Neuronal stem cell (in vitro differentiated cells): Measurements from ENCODE around the gene FAM111A.

Experiments used
- DNase-seq: peaks from one replicate; pipeline ENCODE4 v3.0.0-alpha.2; 2013; ENCODE audit warnings: low spot score
- H2AFZ ChIP-seq: one replicate; pipeline ENCODE4 v1.6.1; 2013; ENCODE audit warnings: mild to moderate bottlenecking, low read length, inconsistent platforms
- H2AK5ac ChIP-seq: 2 replicates; pipeline ENCODE4 v1.6.1; 2013; ENCODE audit warnings: low read depth, mild to moderate bottlenecking, inconsistent platforms, low read length, moderate library complexity, mixed read lengths
- H2BK120ac ChIP-seq: 2 replicates; pipeline ENCODE4 v1.6.1; 2013; ENCODE audit warnings: low read depth, mild to moderate bottlenecking, inconsistent platforms, low read length, moderate library complexity, mixed read lengths
- H2BK12ac ChIP-seq: one replicate; pipeline ENCODE4 v1.6.1; 2013; ENCODE audit warnings: low read length, inconsistent platforms
- H2BK15ac ChIP-seq: 2 replicates; pipeline ENCODE4 v1.6.1; 2013; ENCODE audit warnings: mild to moderate bottlenecking, low read length, inconsistent platforms, mixed read lengths
- H2BK5ac ChIP-seq: one replicate; pipeline ENCODE4 v1.6.1; 2013; ENCODE audit warnings: inconsistent platforms, mild to moderate bottlenecking, low read length, moderate library complexity
- H3K14ac ChIP-seq: one replicate; pipeline ENCODE4 v1.6.1; 2013; ENCODE audit warnings: low read length, inconsistent platforms
- H3K18ac ChIP-seq: 2 replicates; pipeline ENCODE4 v1.6.1; 2013; ENCODE audit warnings: low read length, inconsistent platforms
- H3K23ac ChIP-seq: 2 replicates; pipeline ENCODE4 v1.6.1; 2013; ENCODE audit warnings: low read depth, mild to moderate bottlenecking, mixed read lengths, low read length, inconsistent platforms; ENCODE audit not compliant: poor library complexity
- H3K27ac ChIP-seq: replicated peaks from 3 replicates; pipeline ENCODE4 v1.5.1; 2013; ENCODE audit warnings: low read length, inconsistent platforms
- H3K27me3 ChIP-seq, 3 experiments: 2 replicates each; pipeline ENCODE4 v1.6.1; 2013; ENCODE audit warnings: low read length in 3 of 3, mild to moderate bottlenecking in 2 of 3, inconsistent platforms in 1 of 3, low read depth in 1 of 3, mixed read lengths in 1 of 3, moderate library complexity in 1 of 3; ENCODE audit not compliant: control insufficient read depth in 3 of 3, insufficient read depth in 3 of 3
- H3K36me3 ChIP-seq, 2 donors: replicated peaks in 1 of 2; 2 replicates each; pipeline ENCODE4 v1.6.1; 2013; ENCODE audit warnings: low read length in 2 of 2; ENCODE audit not compliant: control insufficient read depth in 2 of 2, insufficient read depth in 2 of 2
- H3K4ac ChIP-seq: 2 replicates; pipeline ENCODE4 v1.6.1; 2013; ENCODE audit warnings: inconsistent platforms, mild to moderate bottlenecking, low read length, moderate library complexity
- H3K4me1 ChIP-seq, 2 donors: 1 replicate in 1 of 2; 2 replicates in 1 of 2; pipeline ENCODE4 v1.6.1; 2013; ENCODE audit warnings: low read length in 2 of 2, low read depth in 1 of 2; ENCODE audit not compliant: control insufficient read depth in 2 of 2, insufficient read depth in 1 of 2
- H3K4me2 ChIP-seq: one replicate; pipeline ENCODE4 v1.6.1; 2013; ENCODE audit warnings: mild to moderate bottlenecking, low read length, inconsistent platforms; ENCODE audit not compliant: insufficient read depth, poor library complexity, severe bottlenecking
- H3K4me3 ChIP-seq, 2 donors: 2 replicates each; pipeline ENCODE4 v1.5.1; 2013; ENCODE audit warnings: low read length in 2 of 2, mild to moderate bottlenecking in 2 of 2, inconsistent platforms in 1 of 2, moderate library complexity in 1 of 2
- H3K79me1 ChIP-seq: one replicate; pipeline ENCODE4 v1.6.1; 2013; ENCODE audit warnings: low read depth, mild to moderate bottlenecking, inconsistent platforms, low read length, moderate library complexity
- H3K9ac ChIP-seq: one replicate; pipeline ENCODE4 v1.6.1; 2013; ENCODE audit warnings: mild to moderate bottlenecking, low read depth, low read length, inconsistent platforms; ENCODE audit not compliant: poor library complexity
- H3K9me3 ChIP-seq, 2 donors: replicated peaks in 1 of 2; 2 replicates each; pipeline versions ENCODE3 to v1.6.1; 2013; ENCODE audit warnings: low read length in 2 of 2, mild to moderate bottlenecking in 2 of 2, inconsistent platforms in 1 of 2, low read depth in 1 of 2, mixed read lengths in 1 of 2, moderate library complexity in 1 of 2; ENCODE audit not compliant: control insufficient read depth in 2 of 2, insufficient read depth in 1 of 2
- H4K8ac ChIP-seq: one replicate; pipeline ENCODE4 v1.6.1; 2013; ENCODE audit warnings: low read depth, mild to moderate bottlenecking, inconsistent platforms, low read length, moderate library complexity
- H4K91ac ChIP-seq: one replicate; pipeline ENCODE4 v1.6.1; 2013; ENCODE audit warnings: low read length, low read depth, mild to moderate bottlenecking, inconsistent platforms; ENCODE audit not compliant: poor library complexity
- WGBS, 2 donors: extraction: QIAGEN DNeasy Blood & Tissue Kit; methylation state at CpG; one replicate each; pipeline ENCODE4 v1.1.7; 2013; ENCODE audit warnings: missing lambda C conversion rate in 2 of 2, mixed read lengths in 1 of 2; ENCODE audit not compliant: insufficient read length in 2 of 2, insufficient replicate concordance in 1 of 2; ENCODE audit errors: extremely low coverage in 2 of 2; 5-methylcytosine and 5-hydroxymethylcytosine counted together

FAM111A gene

DNA sequence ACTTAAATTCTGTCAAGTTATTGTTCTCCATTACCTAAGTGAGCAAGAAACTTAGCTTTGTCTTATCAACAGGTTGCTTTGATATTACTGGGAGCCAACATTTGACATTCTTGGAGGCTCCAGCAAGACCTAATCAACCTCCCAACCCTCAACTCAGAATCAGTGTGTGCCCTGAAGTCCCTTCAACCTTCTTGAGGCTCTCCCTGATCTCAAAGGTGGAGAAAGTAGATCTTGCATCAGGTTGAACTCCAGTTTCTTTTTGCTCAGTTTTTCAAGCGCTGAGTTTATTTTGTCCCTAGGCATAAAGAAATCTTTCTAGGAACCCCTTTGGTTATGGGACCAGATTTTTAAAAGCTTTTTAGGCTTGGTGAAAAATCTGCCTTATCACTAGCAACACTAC, 1.4 kb downstream of the FAM111A start:
- H3K14ac ChIP-seq = no peak overlapping the region
- H3K79me1 ChIP-seq = no peaks in the 10 kb centered on the region
- H4K91ac ChIP-seq = no peak overlapping the region
- no peak overlapping the region for H3K9ac ChIP-seq
- H3K4ac ChIP-seq = no peak overlapping the region
- H2BK15ac ChIP-seq = no peak overlapping the region
- H3K18ac ChIP-seq = no peak overlapping the region
- peaks cover 4 to 5% of the 10 kb centered on the region in 2 donors for H3K4me1 ChIP-seq
- H2BK120ac ChIP-seq = no peak overlapping the region
- no peak for DNase-seq
- WGBS, 2 donors = no CpG with 5 or more reads among the region's 1 CpG
- H3K23ac ChIP-seq = no peak overlapping the region
- peaks cover 0 to 17% of the 10 kb centered on the region in 2 donors for H3K36me3 ChIP-seq
- H2BK12ac ChIP-seq = no peak overlapping the region
- H2AK5ac ChIP-seq = no peak overlapping the region
- H3K27me3 ChIP-seq = peaks cover 0 to 9% (median 0%) of the 10 kb centered on the region in 3 experiments
- no peak overlapping the region for H2BK5ac ChIP-seq
- no peak overlapping the region for H3K4me2 ChIP-seq
- no peak overlapping the region for H3K27ac ChIP-seq
- no peaks in the 10 kb centered on the region for H3K9me3 ChIP-seq
- H2AFZ ChIP-seq = no peak overlapping the region
- H4K8ac ChIP-seq = no peak overlapping the region
- no peak overlapping the region for H3K4me3 ChIP-seq

GRCh38 chr11:59144579-59145345, 2.1 kb downstream of the FAM111A start:
- no peak overlapping the region for H3K27ac ChIP-seq
- WGBS, 2 donors = no CpG with 5 or more reads among the region's 39 CpGs

DNA sequence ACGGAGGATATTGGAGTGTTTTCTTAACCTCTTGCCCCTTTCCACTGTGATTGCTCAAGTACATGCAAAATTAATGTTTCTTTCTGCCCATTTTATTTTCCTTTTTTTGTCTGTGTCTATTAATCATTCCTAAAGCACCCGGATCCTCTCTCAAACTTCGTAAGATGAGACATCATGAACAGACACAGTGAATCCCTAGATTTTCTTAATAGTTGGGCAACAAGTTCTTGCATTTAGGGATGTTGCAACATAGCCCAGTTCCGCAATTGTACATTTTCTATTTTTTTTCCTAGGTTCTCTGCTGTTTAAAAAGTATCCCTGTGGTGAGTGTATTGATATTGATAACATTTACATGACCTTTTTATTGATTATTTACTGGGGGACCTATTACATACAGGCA, 2.9 kb downstream of the FAM111A start:
- peaks cover 4 to 5% of the 10 kb centered on the region in 2 donors for H3K4me1 ChIP-seq
- peaks cover 0 to 9% (median 0%) of the 10 kb centered on the region in 3 experiments for H3K27me3 ChIP-seq
- no peak overlapping the region for H2AK5ac ChIP-seq
- no peak overlapping the region for H2BK15ac ChIP-seq
- H3K27ac ChIP-seq = no peak overlapping the region
- no peak overlapping the region for H2AFZ ChIP-seq
- H2BK120ac ChIP-seq = no peak overlapping the region
- H3K18ac ChIP-seq = no peak overlapping the region
- H3K14ac ChIP-seq = no peak overlapping the region
- H3K9ac ChIP-seq = no peak overlapping the region
- H3K4me2 ChIP-seq = no peak overlapping the region
- no peak overlapping the region for H3K4ac ChIP-seq
- no peaks in the 10 kb centered on the region for H3K9me3 ChIP-seq
- H4K91ac ChIP-seq = no peak overlapping the region
- no peak overlapping the region for H2BK12ac ChIP-seq
- H3K23ac ChIP-seq = no peak overlapping the region
- H3K36me3 ChIP-seq = peaks cover 0 to 27% of the 10 kb centered on the region in 2 donors
- no peak overlapping the region for H4K8ac ChIP-seq
- H3K4me3 ChIP-seq = no peak overlapping the region
- no peaks in the 10 kb centered on the region for H3K79me1 ChIP-seq
- DNase-seq = no peak
- no CpG with 5 or more reads among the region's 4 CpGs for WGBS, 2 donors
- H2BK5ac ChIP-seq = no peak overlapping the region

More at GRCh38 chr11:59144579-59145345, 2.1 kb downstream of the FAM111A start:
- peak; percentile 54 for DNase-seq
- Histone ChIP-seq H3K4ac (no peak overlapping the region), H2AFZ (no peak overlapping the region), H3K4me3 (peak overlapping the region in 1 of 2 donors; percentile 77), H3K9me3 (no peaks in the 10 kb centered on the region), H3K79me1 (no peaks in the 10 kb centered on the region), H4K91ac (no peak overlapping the region), H3K4me1 (peaks cover 4 to 5% of the 10 kb centered on the region in 2 donors), H2AK5ac (no peak overlapping the region), H2BK5ac (no peak overlapping the region), H4K8ac (no peak overlapping the region), H3K36me3 (peaks cover 0 to 22% of the 10 kb centered on the region in 2 donors), H3K9ac (peak overlapping the region; percentile 30), H2BK12ac (no peak overlapping the region), H3K18ac (peak overlapping the region; percentile 45), H2BK120ac (no peak overlapping the region), H3K4me2 (peak overlapping the region; percentile 59), H3K14ac (no peak overlapping the region), H2BK15ac (no peak overlapping the region), H3K27me3 (peaks cover 0 to 9% (median 0%) of the 10 kb centered on the region in 3 experiments), H3K23ac (peak overlapping the region; percentile 48)

DNA sequence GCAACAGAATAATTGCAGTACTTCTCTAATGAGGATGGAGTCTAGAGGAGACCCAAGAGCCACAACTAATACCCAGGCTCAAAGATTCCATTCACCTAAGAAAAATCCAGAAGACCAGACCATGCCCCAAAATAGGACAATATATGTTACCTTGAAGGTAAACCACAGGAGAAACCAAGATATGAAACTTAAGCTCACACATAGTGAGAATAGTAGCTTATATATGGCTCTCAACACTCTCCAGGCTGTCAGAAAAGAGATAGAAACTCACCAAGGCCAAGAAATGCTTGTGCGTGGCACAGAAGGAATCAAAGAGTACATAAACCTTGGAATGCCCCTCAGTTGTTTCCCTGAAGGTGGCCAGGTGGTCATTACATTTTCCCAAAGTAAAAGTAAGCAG, 9.1 kb downstream of the FAM111A start:
- Histone ChIP-seq H3K4me2 (no peak overlapping the region), H3K27me3 (no peaks in the 10 kb centered on the region), H3K14ac (no peak overlapping the region), H4K8ac (no peak overlapping the region), H3K9me3 (no peaks in the 10 kb centered on the region), H2AK5ac (no peak overlapping the region), H3K23ac (no peak overlapping the region), H3K79me1 (no peaks in the 10 kb centered on the region), H2BK120ac (no peak overlapping the region), H3K9ac (no peak overlapping the region), H2BK15ac (no peak overlapping the region), H2AFZ (no peak overlapping the region), H3K36me3 (peaks cover 0 to 21% of the 10 kb centered on the region in 2 donors), H3K4ac (no peak overlapping the region), H2BK12ac (no peak overlapping the region), H4K91ac (no peak overlapping the region), H3K4me1 (no peaks in the 10 kb centered on the region), H2BK5ac (no peak overlapping the region), H3K27ac (no peak overlapping the region), H3K4me3 (no peak overlapping the region), H3K18ac (no peak overlapping the region)
- DNase-seq = no peak
- no CpG with 5 or more reads among the region's 1 CpG for WGBS, 2 donors
